ENCODE data around the gene GLRX2. TPM values are rescaled to one million over a fixed set of nuclear protein-coding genes. Genes with fewer than 3 reads are reported as not detected.
"Not testable (repeated sequence)": the region's sequence is repeated elsewhere in the genome, so short reads cannot be mapped to it uniquely, and the experiment has no call there.

The GLRX2 gene
- total RNA-seq, 3 donors from 2014 or later: 15.2 to 28.8 (median 23.6) TPM

DNA sequence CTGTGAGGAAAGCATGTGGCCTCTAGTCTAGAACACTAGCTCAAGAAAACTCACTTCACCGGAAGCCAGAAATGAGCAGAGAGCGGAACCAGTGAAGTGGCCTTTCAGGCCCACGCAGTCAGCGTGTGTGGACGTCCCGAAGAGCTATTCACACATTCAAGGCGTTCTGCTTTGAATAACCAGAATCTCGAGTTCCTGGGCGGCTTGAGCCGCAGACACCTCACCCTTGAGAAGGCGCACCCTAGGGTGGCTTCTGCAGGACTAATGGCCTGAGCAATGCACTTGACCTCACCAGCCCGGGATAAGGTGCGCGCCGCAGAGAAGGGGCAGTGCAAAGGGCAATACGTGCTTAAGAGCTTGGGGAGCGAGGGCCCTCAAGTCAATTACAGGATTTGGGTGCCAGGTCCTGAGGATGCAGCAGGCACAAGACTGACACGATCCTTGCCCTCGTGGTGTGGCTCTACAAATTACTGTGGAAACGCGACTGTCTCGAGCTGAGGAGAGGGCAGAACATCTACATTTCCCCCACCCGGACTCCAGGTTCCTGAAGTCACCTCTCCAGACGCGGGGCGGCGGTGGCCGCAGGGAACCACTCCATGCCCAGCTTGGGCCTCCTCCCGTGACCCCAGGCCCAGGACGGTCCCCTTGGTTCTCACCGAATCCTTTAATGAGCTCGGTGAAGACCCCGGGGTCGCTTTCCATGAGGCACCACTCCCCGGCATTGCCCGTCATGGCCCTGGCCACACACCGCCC, 46.5 kb downstream of the GLRX2 start:
- Histone ChIP-seq H3K9me3 (no peaks in the 10 kb centered on the region), H3K36me3 (ENCODE audit: low read depth) (no peaks in the 10 kb centered on the region), H3K4me3 (peak overlapping the region; percentile 71), H3K4me1 (ENCODE audit: low read depth) (peaks cover 19% of the 10 kb centered on the region)
- peak; percentile 58 to 71 (median 66) for DNase-seq
- intact Hi-C loops (cut with DNase I, micrococcal nuclease): no loop called here
- peak; percentile 39 for ATAC-seq
- TF ChIP-seq, protein P1, sequence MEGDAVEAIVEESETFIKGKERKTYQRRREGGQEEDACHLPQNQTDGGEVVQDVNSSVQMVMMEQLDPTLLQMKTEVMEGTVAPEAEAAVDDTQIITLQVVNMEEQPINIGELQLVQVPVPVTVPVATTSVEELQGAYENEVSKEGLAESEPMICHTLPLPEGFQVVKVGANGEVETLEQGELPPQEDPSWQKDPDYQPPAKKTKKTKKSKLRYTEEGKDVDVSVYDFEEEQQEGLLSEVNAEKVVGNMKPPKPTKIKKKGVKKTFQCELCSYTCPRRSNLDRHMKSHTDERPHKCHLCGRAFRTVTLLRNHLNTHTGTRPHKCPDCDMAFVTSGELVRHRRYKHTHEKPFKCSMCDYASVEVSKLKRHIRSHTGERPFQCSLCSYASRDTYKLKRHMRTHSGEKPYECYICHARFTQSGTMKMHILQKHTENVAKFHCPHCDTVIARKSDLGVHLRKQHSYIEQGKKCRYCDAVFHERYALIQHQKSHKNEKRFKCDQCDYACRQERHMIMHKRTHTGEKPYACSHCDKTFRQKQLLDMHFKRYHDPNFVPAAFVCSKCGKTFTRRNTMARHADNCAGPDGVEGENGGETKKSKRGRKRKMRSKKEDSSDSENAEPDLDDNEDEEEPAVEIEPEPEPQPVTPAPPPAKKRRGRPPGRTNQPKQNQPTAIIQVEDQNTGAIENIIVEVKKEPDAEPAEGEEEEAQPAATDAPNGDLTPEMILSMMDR (IDR thresholded peaks at IDR 0.05): no peak

DNA sequence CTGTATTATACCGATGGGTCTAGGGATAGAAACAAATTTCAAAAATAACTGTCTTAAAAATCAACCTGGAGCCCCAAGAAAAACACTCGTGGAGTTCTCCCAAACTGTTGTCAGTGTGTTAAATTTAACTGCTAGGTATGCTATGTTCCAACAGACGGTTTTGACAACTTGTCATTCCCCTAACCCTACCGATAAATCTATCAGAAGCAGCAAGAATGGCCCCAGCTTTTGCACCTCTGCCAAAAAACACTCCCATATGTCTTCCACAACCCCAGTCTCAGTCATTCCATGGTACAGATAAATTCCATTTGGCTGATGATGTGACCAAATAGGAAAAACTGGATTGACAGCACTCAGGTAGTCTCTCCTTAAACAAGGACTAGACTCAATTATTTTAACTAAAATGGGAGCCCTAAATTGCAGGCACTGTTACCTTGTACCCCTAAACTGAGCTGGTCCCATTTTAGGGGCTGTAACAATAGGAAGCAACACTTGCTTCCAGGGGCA, 51.0 kb downstream of the GLRX2 start:
- no peaks in the 10 kb centered on the region for H3K9me3 ChIP-seq
- peaks cover 10% of the 10 kb centered on the region for H3K4me1 ChIP-seq (ENCODE audit: low read depth)
- H3K36me3 ChIP-seq (ENCODE audit: low read depth): no peaks in the 10 kb centered on the region
- DNase-seq (no peak), ATAC-seq (no peak)
- intact Hi-C loops (cut with DNase I, micrococcal nuclease): no loop called here
- no peak overlapping the region for H3K4me3 ChIP-seq
- TF ChIP-seq, protein P1 (IDR thresholded peaks at IDR 0.05): no peak

DNA sequence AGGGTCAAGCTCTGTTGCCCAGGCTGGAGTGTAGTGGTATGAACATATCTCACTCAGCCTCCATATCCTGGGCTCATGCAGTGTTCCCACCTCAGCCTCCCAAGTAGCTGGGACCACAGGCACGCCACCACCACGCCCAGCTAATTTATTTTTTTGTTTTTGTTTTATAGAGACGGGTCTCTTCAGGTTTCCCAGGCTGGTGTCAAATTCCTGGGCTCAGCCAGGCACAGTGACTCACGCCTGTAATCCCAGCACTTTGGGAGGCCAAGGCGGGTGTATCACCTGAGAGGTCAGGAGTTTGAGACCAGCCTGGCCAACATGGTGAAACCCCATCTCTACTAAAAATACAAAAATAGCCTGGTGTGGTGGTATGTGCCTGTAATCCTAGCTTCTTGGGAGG, 56.3 kb downstream of the GLRX2 start:
- H3K36me3 ChIP-seq (ENCODE audit: low read depth); H3K9me3 ChIP-seq; H3K4me1 ChIP-seq (ENCODE audit: low read depth); ATAC-seq; DNase-seq; intact Hi-C loops (cut with DNase I, micrococcal nuclease); H3K4me3 ChIP-seq: not testable (repeated sequence)

Small RNA genes within 50 kb of the gene (microRNA-seq; reads per million reads assigned to microRNA genes)
- not detected for gene MIR1278

Other genes with a start within 250 kb of the GLRX2 start
- 10 to 100 TPM; 28.7 to 32.7 (median 29.1) TPM for gene UCHL5, start 46.1 kb downstream of the GLRX2 start, total RNA-seq
- 10 to 100 TPM; 34.1 to 90.8 (median 43.6) TPM for gene RO60, start 45.8 kb downstream of the GLRX2 start, total RNA-seq
- gene CDC73, start 16.6 kb upstream of the GLRX2 start, total RNA-seq: 10 to 100 TPM; 41.0 to 82.0 (median 45.3) TPM
- gene B3GALT2, start 81.2 kb upstream of the GLRX2 start, total RNA-seq: 1 to 10 TPM in 1 of 3 donors, under 1 TPM in 2; 0.43 to 1.5 (median 0.67) TPM

Measured in mucosa of descending colon (tissue), 3 donors.